MM.1S (cell line): ENCODE data around the gene FOXP1.

Experiments used
- EZH2 ChIP-seq: fragments of 300-600 bp; sonication (generic); optimal IDR thresholded peaks from 2 replicates; pipeline ENCODE3; 2017; ENCODE audit warnings: low read depth, mild to moderate bottlenecking, antibody characterized with exemption, low read length, mixed read lengths
- EZH2phosphoT487 ChIP-seq: fragments of 300-600 bp; sonication (generic); IDR thresholded peaks from 2 replicates; pipeline ENCODE4 v1.6.1; 2018; ENCODE audit warnings: antibody characterized with exemption, low read length
- TF ChIP-seq, protein P1 (sequence below): fragments of 300-600 bp; sonication (generic); IDR thresholded peaks from 2 replicates; pipeline ENCODE4 v1.5.1; 2016; ENCODE audit warnings: antibody characterized with exemption, low read length, mixed read lengths

DNA sequence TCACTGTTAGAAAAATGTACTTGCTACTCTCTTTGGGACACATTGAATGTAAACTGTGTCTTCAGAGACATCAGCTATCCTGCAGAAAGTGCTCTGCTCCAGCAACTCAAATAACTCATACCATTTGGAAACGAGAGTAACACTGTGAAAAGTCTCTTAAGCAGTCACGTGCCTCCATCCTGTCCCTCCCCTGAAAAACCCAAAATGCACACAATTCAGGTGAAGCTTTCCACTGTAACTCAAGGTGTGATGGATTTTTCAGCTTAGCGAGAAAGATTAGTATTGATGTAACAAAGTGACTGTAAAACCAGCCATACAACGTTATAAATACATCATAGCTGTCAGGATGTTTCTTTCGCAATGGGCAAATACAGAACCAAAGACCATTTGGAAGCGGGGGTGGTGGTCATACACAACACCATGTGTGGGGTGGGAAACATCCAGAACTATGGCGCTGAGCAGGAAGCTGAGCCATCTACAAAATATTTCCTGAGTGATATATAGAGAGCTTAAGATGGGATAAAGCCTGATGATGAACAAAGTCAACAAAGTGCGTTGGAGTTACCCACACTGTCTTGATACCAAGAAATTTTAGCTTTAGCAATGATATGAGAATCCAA is 332.3 kb downstream of the FOXP1 start:
- TF ChIP-seq, protein P1, sequence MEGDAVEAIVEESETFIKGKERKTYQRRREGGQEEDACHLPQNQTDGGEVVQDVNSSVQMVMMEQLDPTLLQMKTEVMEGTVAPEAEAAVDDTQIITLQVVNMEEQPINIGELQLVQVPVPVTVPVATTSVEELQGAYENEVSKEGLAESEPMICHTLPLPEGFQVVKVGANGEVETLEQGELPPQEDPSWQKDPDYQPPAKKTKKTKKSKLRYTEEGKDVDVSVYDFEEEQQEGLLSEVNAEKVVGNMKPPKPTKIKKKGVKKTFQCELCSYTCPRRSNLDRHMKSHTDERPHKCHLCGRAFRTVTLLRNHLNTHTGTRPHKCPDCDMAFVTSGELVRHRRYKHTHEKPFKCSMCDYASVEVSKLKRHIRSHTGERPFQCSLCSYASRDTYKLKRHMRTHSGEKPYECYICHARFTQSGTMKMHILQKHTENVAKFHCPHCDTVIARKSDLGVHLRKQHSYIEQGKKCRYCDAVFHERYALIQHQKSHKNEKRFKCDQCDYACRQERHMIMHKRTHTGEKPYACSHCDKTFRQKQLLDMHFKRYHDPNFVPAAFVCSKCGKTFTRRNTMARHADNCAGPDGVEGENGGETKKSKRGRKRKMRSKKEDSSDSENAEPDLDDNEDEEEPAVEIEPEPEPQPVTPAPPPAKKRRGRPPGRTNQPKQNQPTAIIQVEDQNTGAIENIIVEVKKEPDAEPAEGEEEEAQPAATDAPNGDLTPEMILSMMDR = no peak
- TF ChIP-seq EZH2phosphoT487 = no peak
- TF ChIP-seq EZH2 = no peak
